Left ventricle myocardium inferior (tissue), 1 donor: ENCODE results near the gene CA10. TPM values are rescaled to one million over a fixed set of nuclear protein-coding genes. Genes with fewer than 3 reads are reported as not detected.

Source experiments
- DNase-seq: peaks from one replicate; pipeline ENCODE4 v3.0.0-alpha.2; 2020
- H3K27ac ChIP-seq: fragments of 200-600 bp; replicated peaks from 2 replicates; pipeline ENCODE4 v1.8.0; 2021
- H3K27me3 ChIP-seq: fragments of 200-600 bp; 2 replicates; pipeline ENCODE4 v1.8.0; 2021; ENCODE audit warnings: low read depth
- H3K36me3 ChIP-seq: fragments of 200-600 bp; 2 replicates; pipeline ENCODE4 v1.8.0; 2021
- H3K4me1 ChIP-seq: fragments of 200-600 bp; 2 replicates; pipeline ENCODE4 v1.8.0; 2021
- H3K4me3 ChIP-seq: fragments of 200-600 bp; 2 replicates; pipeline ENCODE4 v1.8.0; 2021; ENCODE audit warnings: mild to moderate bottlenecking, moderate library complexity
- H3K9me3 ChIP-seq: fragments of 200-600 bp; replicated peaks from 2 replicates; pipeline ENCODE4 v1.8.0; 2021
- CTCF ChIP-seq: fragments of 200-600 bp; IDR thresholded peaks from 2 replicates; pipeline ENCODE4 v1.8.0; 2021; ENCODE audit warnings: antibody characterized with exemption, mild to moderate bottlenecking, borderline replicate concordance
- intact Hi-C: fragments of 100-400 bp; cut with micrococcal nuclease; formaldehyde crosslinking; loops from one replicate; pipeline ENCODE4 v1.11.0; 2022
- total RNA-seq: library from RNA; stranded (reverse); fragmentation: NEBNext Ultra II Directional; extraction: Animal tissue kit (Norgen Biotek cat#: 25700); gene quantifications from one replicate; pipeline ENCODE4 v1.2.1, GENCODE V29; 2021
- donor health status: DM: no; HTN: yes; CAD: no; lungs with severe emphysema.

Gene CA10
- total RNA-seq, 1 donor from 2014 or later: not detected

GRCh38 chr17:52110923-52111581 is 47.5 kb downstream of the CA10 start:
- intact Hi-C loops: no loop called here
- DNase-seq: no peak
- peaks cover 32% of the 10 kb centered on the region for H3K27me3 ChIP-seq
- H3K27ac ChIP-seq: no peak overlapping the region
- no peaks in the 10 kb centered on the region for H3K36me3 ChIP-seq
- H3K4me1 ChIP-seq: no peaks in the 10 kb centered on the region
- H3K4me3 ChIP-seq: no peak overlapping the region
- peaks cover 14% of the 10 kb centered on the region for H3K9me3 ChIP-seq
- TF ChIP-seq CTCF: no peak

- intact Hi-C loops: no loop called here
- TF ChIP-seq CTCF: peak; percentile 77
- no peaks in the 10 kb centered on the region for H3K36me3 ChIP-seq
These were observed 51.8 kb downstream of the CA10 start for GRCh38 chr17:52106638-52107261.

GRCh38 chr17:52106072-52106471 is 52.4 kb downstream of the CA10 start:
- Histone ChIP-seq H3K9me3 (no peaks in the 10 kb centered on the region), H3K36me3 (no peaks in the 10 kb centered on the region), H3K27me3 (peaks cover 45% of the 10 kb centered on the region), H3K4me3 (no peak overlapping the region), H3K4me1 (no peaks in the 10 kb centered on the region), H3K27ac (no peak overlapping the region)
- DNase-seq: no peak
- TF ChIP-seq CTCF: no peak
- intact Hi-C loops: no loop called here

More at GRCh38 chr17:52106638-52107261, 51.8 kb downstream of the CA10 start:
- no peaks in the 10 kb centered on the region for H3K9me3 ChIP-seq
- peaks cover 45% of the 10 kb centered on the region for H3K27me3 ChIP-seq
- H3K4me1 ChIP-seq: no peaks in the 10 kb centered on the region
- no peak overlapping the region for H3K27ac ChIP-seq
- no peak for DNase-seq
- H3K4me3 ChIP-seq: no peak overlapping the region

- peaks cover under 1% of the 10 kb centered on the region for H3K9me3 ChIP-seq
- intact Hi-C loops: no loop called here
- H3K4me1 ChIP-seq: no peaks in the 10 kb centered on the region
- no peaks in the 10 kb centered on the region for H3K36me3 ChIP-seq
- no peak for DNase-seq
- no peak for TF ChIP-seq CTCF
- peaks cover 42% of the 10 kb centered on the region for H3K27me3 ChIP-seq
- H3K27ac ChIP-seq: no peak overlapping the region
- no peak overlapping the region for H3K4me3 ChIP-seq
These were observed 52.9 kb downstream of the CA10 start for GRCh38 chr17:52105591-52105990.

GRCh38 chr17:52096056-52096455 is 62.5 kb downstream of the CA10 start:
- H3K4me1 ChIP-seq: no peaks in the 10 kb centered on the region
- H3K27me3 ChIP-seq: peaks cover 4% of the 10 kb centered on the region
- TF ChIP-seq CTCF: no peak
- no peak overlapping the region for H3K4me3 ChIP-seq
- peaks cover 3% of the 10 kb centered on the region for H3K9me3 ChIP-seq
- H3K36me3 ChIP-seq: no peaks in the 10 kb centered on the region
- no peak for DNase-seq
- intact Hi-C loops: no loop called here
- H3K27ac ChIP-seq: no peak overlapping the region
